ENCODE data around the gene ADGRG7. TPM values are rescaled to one million over a fixed set of nuclear protein-coding genes. Genes with fewer than 3 reads are reported as not detected.

Gene ADGRG7
- total RNA-seq, 1 experiment from 2014 or later = not detected

DNA sequence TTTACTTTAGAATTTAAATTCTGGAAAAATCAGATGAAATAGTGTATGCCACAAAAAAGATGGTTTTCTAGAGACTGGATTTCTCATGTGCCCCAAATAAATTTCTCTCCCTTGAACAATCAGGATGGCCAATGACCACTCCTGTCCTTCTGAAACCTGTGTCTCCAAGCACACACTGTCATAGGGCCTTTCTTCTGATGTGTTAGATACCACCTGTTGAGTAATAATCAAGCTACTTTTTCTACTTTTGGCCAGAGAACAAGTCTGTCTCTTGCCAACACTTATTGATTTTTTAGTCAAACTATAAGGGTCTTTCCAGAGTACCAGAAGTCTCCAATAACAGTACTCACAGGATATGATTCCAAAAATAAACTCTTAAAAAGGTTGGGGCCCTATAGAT lies 83.8 kb downstream of the ADGRG7 start:
- Histone ChIP-seq H4K20me1 (ENCODE audit: low read length) (no peaks in the 10 kb centered on the region), H3K9me3 (ENCODE audit: low read length) (no peaks in the 10 kb centered on the region), H3K27ac (ENCODE audit: low read length) (no peak overlapping the region), H3K27me3 (ENCODE audit: low read length) (no peaks in the 10 kb centered on the region), H3K9me2 (replicated peaks; ENCODE audit: low read length) (no peaks in the 10 kb centered on the region), H3K4me3 (ENCODE audit: low read length) (no peak overlapping the region), H3K9ac (ENCODE audit: low read length) (no peak overlapping the region), H2AFZ (ENCODE audit: low read length) (no peak overlapping the region), H3K4me1 (ENCODE audit: insufficient read depth, low read length) (peaks cover 6% of the 10 kb centered on the region; the same call in 1 of the 2 replicates), H3K36me3 (ENCODE audit: low read depth, low read length) (no peaks in the 10 kb centered on the region), H3K79me2 (ENCODE audit: low read length) (no peaks in the 10 kb centered on the region), H3K4me2 (ENCODE audit: low read length) (no peak overlapping the region), H3F3A (ENCODE audit: low read length, unreplicated experiment) (no peaks in the 10 kb centered on the region)
- no TSS peak for BruUV-seq (replicated peaks)
- DNase-seq (no peak), ATAC-seq (no peak)
- no peak for TF ChIP-seq EZH2phosphoT487 (IDR thresholded peaks at IDR 0.05; ENCODE audit: borderline replicate concordance, low read length)
- TF ChIP-seq, protein P1, sequence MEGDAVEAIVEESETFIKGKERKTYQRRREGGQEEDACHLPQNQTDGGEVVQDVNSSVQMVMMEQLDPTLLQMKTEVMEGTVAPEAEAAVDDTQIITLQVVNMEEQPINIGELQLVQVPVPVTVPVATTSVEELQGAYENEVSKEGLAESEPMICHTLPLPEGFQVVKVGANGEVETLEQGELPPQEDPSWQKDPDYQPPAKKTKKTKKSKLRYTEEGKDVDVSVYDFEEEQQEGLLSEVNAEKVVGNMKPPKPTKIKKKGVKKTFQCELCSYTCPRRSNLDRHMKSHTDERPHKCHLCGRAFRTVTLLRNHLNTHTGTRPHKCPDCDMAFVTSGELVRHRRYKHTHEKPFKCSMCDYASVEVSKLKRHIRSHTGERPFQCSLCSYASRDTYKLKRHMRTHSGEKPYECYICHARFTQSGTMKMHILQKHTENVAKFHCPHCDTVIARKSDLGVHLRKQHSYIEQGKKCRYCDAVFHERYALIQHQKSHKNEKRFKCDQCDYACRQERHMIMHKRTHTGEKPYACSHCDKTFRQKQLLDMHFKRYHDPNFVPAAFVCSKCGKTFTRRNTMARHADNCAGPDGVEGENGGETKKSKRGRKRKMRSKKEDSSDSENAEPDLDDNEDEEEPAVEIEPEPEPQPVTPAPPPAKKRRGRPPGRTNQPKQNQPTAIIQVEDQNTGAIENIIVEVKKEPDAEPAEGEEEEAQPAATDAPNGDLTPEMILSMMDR (conservative IDR thresholded peaks at IDR 0.05; ENCODE audit: low read depth, low read length) = no peak
- TF ChIP-seq EZH2 (IDR thresholded peaks at IDR 0.05; ENCODE audit: low read length, unreplicated experiment) = no peak
- POLR2A ChIA-PET (ENCODE audit: unreplicated experiment) = interaction anchor here (0.6 kb wide), 1 partner anchor 43 kb away, joined by 4 read pairs; no protein-coding TSS in a partner anchor
- CTCF ChIA-PET = no interaction called here
- intact Hi-C loops (cut with micrococcal nuclease) = no loop called here

DNA sequence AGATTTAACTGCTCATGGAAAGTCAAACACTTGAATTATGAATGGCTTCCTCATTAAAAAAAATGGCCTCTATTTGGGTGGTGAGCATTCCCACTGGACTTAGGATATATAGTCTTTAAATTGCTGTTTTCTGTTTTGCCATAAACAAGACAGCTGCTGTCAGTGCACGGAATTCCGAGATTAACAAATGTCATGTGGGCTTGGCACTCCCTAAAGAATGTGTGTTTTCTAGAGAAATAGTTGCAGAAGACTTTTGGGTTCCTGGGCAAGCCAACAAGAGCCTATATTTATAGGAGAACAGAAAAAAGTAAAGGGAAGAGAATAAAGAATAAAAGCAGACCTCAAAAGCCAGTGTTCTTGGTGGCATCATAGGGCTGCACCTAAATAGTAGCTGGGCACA lies 86.3 kb downstream of the ADGRG7 start:
- Histone ChIP-seq H3K79me2 (ENCODE audit: low read length) (no peaks in the 10 kb centered on the region), H3F3A (ENCODE audit: low read length, unreplicated experiment) (no peaks in the 10 kb centered on the region), H3K9me2 (replicated peaks; ENCODE audit: low read length) (no peaks in the 10 kb centered on the region), H3K9ac (ENCODE audit: low read length) (no peak overlapping the region), H3K27ac (ENCODE audit: low read length) (no peak overlapping the region), H3K4me3 (ENCODE audit: low read length) (no peak overlapping the region), H2AFZ (ENCODE audit: low read length) (no peak overlapping the region), H3K9me3 (ENCODE audit: low read length) (no peaks in the 10 kb centered on the region), H3K27me3 (ENCODE audit: low read length) (no peaks in the 10 kb centered on the region), H4K20me1 (ENCODE audit: low read length) (no peaks in the 10 kb centered on the region), H3K36me3 (ENCODE audit: low read depth, low read length) (no peaks in the 10 kb centered on the region), H3K4me2 (ENCODE audit: low read length) (no peak overlapping the region), H3K4me1 (ENCODE audit: insufficient read depth, low read length) (peaks cover 6% of the 10 kb centered on the region; the same call in 1 of the 2 replicates)
- intact Hi-C loops (cut with micrococcal nuclease) = no loop called here
- ATAC-seq (no peak), DNase-seq (no peak)
- ChIA-PET CTCF (interaction anchor here (0.8 kb wide), 1 partner anchor 271 kb away, joined by 4 read pairs; no protein-coding TSS in a partner anchor), POLR2A (ENCODE audit: unreplicated experiment) (no interaction called here)
- BruUV-seq (replicated peaks) = no TSS peak
- TF ChIP-seq, protein P1 (conservative IDR thresholded peaks at IDR 0.05; ENCODE audit: low read depth, low read length) = no peak
- no peak for TF ChIP-seq EZH2phosphoT487 (IDR thresholded peaks at IDR 0.05; ENCODE audit: borderline replicate concordance, low read length)
- no peak for TF ChIP-seq EZH2 (IDR thresholded peaks at IDR 0.05; ENCODE audit: low read length, unreplicated experiment)

DNA sequence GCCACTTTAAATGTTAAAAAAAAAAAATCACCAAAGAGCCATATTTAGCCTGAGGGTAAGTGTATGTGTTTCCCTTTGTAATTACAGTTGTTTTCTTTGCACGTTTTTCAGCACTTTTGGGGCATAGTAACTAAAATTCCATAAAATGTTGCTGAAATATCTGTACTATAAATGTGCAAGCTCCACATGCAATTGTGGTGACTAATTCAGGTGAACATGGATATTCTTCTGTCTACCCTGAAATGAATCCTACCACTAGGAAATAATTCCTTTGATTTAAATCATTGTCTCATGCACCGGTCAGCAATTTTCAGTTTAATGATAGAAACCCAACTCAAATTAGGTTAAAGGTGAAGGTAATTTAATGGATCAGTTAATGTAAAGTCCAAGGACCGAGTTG lies 86.8 kb downstream of the ADGRG7 start:
- no TSS peak for BruUV-seq (replicated peaks)
- H3K4me2 ChIP-seq (ENCODE audit: low read length) = no peak overlapping the region

More for the DNA sequence above, 86.8 kb downstream of the ADGRG7 start:
- no peaks in the 10 kb centered on the region for H3K79me2 ChIP-seq (ENCODE audit: low read length)
- H2AFZ ChIP-seq (ENCODE audit: low read length) = no peak overlapping the region
- intact Hi-C loops (cut with micrococcal nuclease) = no loop called here
- no peaks in the 10 kb centered on the region for H3K36me3 ChIP-seq (ENCODE audit: low read depth, low read length)
- H3K9me2 ChIP-seq (replicated peaks; ENCODE audit: low read length) = no peaks in the 10 kb centered on the region
- no peaks in the 10 kb centered on the region for H3F3A ChIP-seq (ENCODE audit: low read length, unreplicated experiment)
- TF ChIP-seq, protein P1 (conservative IDR thresholded peaks at IDR 0.05; ENCODE audit: low read depth, low read length) = no peak
- no peak for TF ChIP-seq EZH2 (IDR thresholded peaks at IDR 0.05; ENCODE audit: low read length, unreplicated experiment)
- TF ChIP-seq EZH2phosphoT487 (IDR thresholded peaks at IDR 0.05; ENCODE audit: borderline replicate concordance, low read length) = no peak
- ATAC-seq (no peak), DNase-seq (peak; percentile 21)
- H3K4me1 ChIP-seq (ENCODE audit: insufficient read depth, low read length) = peaks cover 6% of the 10 kb centered on the region; the same call in 1 of the 2 replicates
- no peak overlapping the region for H3K4me3 ChIP-seq (ENCODE audit: low read length)
- no peaks in the 10 kb centered on the region for H4K20me1 ChIP-seq (ENCODE audit: low read length)
- no peaks in the 10 kb centered on the region for H3K9me3 ChIP-seq (ENCODE audit: low read length)
- no peak overlapping the region for H3K9ac ChIP-seq (ENCODE audit: low read length)
- no peaks in the 10 kb centered on the region for H3K27me3 ChIP-seq (ENCODE audit: low read length)
- H3K27ac ChIP-seq (ENCODE audit: low read length) = no peak overlapping the region
- CTCF ChIA-PET = interaction anchor here (0.8 kb wide), 1 partner anchor 271 kb away, joined by 4 read pairs; no protein-coding TSS in a partner anchor
- POLR2A ChIA-PET (ENCODE audit: unreplicated experiment) = no interaction called here

Measured in PC-3 (cell line).